Right lobe of liver (tissue), 6 donors: ENCODE results near the gene SLC39A1. TPM values are rescaled to one million over a fixed set of nuclear protein-coding genes. Genes with fewer than 3 reads are reported as not detected.

Experiments used
- ATAC-seq, 4 donors: fragments of 200-7000 bp; cut with Tn5 transposase; one replicate each; pipeline ENCODE4 v1.9.1; 2020; ENCODE audit warnings: mild to moderate bottlenecking in 4 of 4, moderate library complexity in 4 of 4
- DNase-seq, 3 donors: peaks; one replicate each; pipeline ENCODE4 v3.0.0-alpha.2; 2020
- H3K27ac ChIP-seq, 3 donors: fragments of 200-600 bp; one replicate each; pipeline ENCODE4 v1.8.0; 2022
- H3K27me3 ChIP-seq, 2 donors: fragments of 200-600 bp; one replicate each; pipeline ENCODE4 v1.8.0; 2022
- H3K36me3 ChIP-seq, 4 donors: fragments of 200-600 bp; sonication (generic) in 1 of 4; one replicate each; pipeline versions ENCODE4 v1.5.1 to v1.8.0; 2017 to 2022; ENCODE audit warnings: control low read depth in 1 of 4
- H3K4me1 ChIP-seq, 4 donors: fragments of 200-600 bp; sonication (generic) in 1 of 4; one replicate each; pipeline versions ENCODE4 v1.5.1 to v1.8.0; 2017 to 2022; ENCODE audit warnings: control low read depth in 1 of 4
- H3K4me3 ChIP-seq, 3 donors: fragments of 200-600 bp; one replicate each; pipeline ENCODE4 v1.8.0; 2022
- H3K9me3 ChIP-seq, 4 donors: fragments of 200-600 bp; sonication (generic) in 1 of 4; one replicate each; pipeline versions ENCODE4 v1.5.1 to v1.8.0; 2017 to 2022; ENCODE audit warnings: control low read depth in 1 of 4
- POLR2A ChIP-seq: fragments of 450-650 bp; IDR thresholded peaks from one replicate; pipeline ENCODE4 v1.6.1; 2017; ENCODE audit warnings: antibody characterized with exemption, mild to moderate bottlenecking
- WGBS: methylation state at CpG from one replicate; pipeline ENCODE4 v1.1.6; 2018; ENCODE audit warnings: low coverage, low lambda C conversion rate; ENCODE audit not compliant: insufficient coverage; ENCODE audit errors: missing lambda C conversion rate; 5-methylcytosine and 5-hydroxymethylcytosine counted together
- intact Hi-C, 2 donors: fragments of 100-400 bp; cut with DNase I; formaldehyde crosslinking; loops; one replicate each; pipeline versions ENCODE4 v1.11.2 to v1.14.1; 2022
- total RNA-seq, 6 experiments: library from RNA; depleted of rRNA in 2 of 6; stranded (reverse); fragments of >200 nt in 2 of 6; fragmentation: NEBNext Ultra II Directional in 3 of 6; extraction: Animal tissue kit (Norgen Biotek cat#: 25700) in 3 of 6; gene quantifications; one replicate each; pipeline versions ENCODE4 v1.1.0 to v1.2.4, GENCODE V29; 2016 to 2023
- TF ChIP-seq, protein P1 (sequence below), 4 donors: fragments of 200-600 bp in 3 of 4; fragments of 450-650 bp in 1 of 4; IDR thresholded peaks; one replicate each; pipeline versions ENCODE4 v1.5.1 to v1.8.0; 2016 to 2022; ENCODE audit warnings: antibody characterized with exemption in 4 of 4, mild to moderate bottlenecking in 2 of 4
- donor health status: DM: no; HTN: yes; CAD: no.
- donor health status: DM: no; HTN: no; CAD: no.
- donor health status: DM: no; HTN: no; CAD: no.
- donor health status: DM: no; HTN: yes; CAD: no.
- donor health status: DM: no; HTN: yes; CAD: no.

The SLC39A1 gene
- total RNA-seq, 6 experiments from 2014 or later, result 33.0 to 63.6 (median 47.7) TPM

DNA sequence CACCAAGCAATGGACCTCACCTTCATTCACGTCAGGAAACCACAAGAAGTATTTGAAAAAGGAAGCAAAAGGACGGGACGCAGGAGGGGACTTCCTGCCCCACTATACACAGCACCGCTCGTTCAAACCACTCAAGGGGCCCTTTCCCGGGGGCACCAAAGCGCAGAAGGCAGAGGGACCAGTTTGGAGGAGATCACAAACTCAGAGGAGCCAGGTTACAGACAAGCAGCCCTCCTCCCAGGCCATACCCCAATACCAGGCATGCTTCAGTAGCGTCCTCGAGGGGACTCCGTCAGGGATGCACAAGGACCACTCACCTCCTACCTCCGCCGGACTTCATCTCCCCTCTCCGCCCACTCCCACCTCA is 5.6 kb downstream of the SLC39A1 start:
- peaks cover 0 to 13% (median 5%) of the 10 kb centered on the region in 4 donors for H3K36me3 ChIP-seq
- no peak for ATAC-seq

DNA sequence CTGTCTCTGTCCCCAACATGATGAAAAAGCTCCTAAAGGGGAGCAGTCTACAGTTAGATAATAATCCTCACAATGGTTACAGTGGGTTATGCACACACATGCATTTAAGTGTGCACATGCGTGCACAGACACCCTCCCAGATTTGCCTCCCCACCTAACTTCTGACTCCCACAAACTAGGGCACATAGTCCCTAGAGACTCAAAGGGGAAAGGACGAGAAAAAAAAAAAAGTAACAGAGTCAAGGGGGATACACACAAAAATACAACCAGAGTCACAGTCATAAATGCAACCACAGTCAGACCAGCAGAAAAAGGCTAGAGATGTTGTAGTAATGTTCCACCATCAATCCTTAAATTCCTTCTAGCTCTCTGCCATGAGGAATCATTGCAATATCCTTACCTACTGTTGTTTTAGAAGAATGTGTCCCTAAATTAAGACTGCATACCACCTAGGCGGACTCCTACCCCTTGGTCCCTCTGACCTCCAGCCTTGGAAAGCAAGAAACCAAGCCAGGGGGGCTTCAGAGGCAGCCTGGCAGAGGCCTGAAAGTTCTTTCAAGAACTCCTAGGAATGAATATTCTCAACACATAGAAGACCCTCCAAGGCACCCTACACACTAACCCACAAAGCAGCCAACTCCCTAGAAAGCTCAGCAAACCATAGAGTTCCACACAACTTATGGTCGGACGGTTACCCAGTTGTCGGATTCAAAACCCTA is 6.2 kb downstream of the SLC39A1 start:
- Histone ChIP-seq H3K4me3 (peak overlapping the region; percentile 77 to 99 (median 92)), H3K27ac (peak overlapping the region; percentile 75 to 92 (median 89)), H3K9me3 (no peaks in the 10 kb centered on the region), H3K27me3 (no peaks in the 10 kb centered on the region), H3K36me3 (peaks cover 0 to 19% (median 6%) of the 10 kb centered on the region in 4 donors), H3K4me1 (peaks cover 0 to 52% (median 20%) of the 10 kb centered on the region in 4 donors)
- intact Hi-C loops, result no loop called here
- 26% methylated on average over 6 of the region's 6 CpGs for WGBS
- TF ChIP-seq POLR2A, result no peak
- TF ChIP-seq, protein P1, sequence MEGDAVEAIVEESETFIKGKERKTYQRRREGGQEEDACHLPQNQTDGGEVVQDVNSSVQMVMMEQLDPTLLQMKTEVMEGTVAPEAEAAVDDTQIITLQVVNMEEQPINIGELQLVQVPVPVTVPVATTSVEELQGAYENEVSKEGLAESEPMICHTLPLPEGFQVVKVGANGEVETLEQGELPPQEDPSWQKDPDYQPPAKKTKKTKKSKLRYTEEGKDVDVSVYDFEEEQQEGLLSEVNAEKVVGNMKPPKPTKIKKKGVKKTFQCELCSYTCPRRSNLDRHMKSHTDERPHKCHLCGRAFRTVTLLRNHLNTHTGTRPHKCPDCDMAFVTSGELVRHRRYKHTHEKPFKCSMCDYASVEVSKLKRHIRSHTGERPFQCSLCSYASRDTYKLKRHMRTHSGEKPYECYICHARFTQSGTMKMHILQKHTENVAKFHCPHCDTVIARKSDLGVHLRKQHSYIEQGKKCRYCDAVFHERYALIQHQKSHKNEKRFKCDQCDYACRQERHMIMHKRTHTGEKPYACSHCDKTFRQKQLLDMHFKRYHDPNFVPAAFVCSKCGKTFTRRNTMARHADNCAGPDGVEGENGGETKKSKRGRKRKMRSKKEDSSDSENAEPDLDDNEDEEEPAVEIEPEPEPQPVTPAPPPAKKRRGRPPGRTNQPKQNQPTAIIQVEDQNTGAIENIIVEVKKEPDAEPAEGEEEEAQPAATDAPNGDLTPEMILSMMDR (IDR thresholded peaks at IDR 0.05), result no peak
- DNase-seq (no peak), ATAC-seq (no peak)

More for the DNA sequence above, 5.6 kb downstream of the SLC39A1 start:
- DNase-seq, result no peak
- H3K4me1 ChIP-seq, result peaks cover 0 to 58% (median 23%) of the 10 kb centered on the region in 4 donors
- 0% methylated on average over 10 of the region's 13 CpGs for WGBS
- peak overlapping the region; percentile 75 to 92 (median 89) for H3K27ac ChIP-seq
- TF ChIP-seq, protein P1 (IDR thresholded peaks at IDR 0.05), result no peak
- TF ChIP-seq POLR2A, result no peak
- H3K27me3 ChIP-seq, result no peaks in the 10 kb centered on the region
- intact Hi-C loops, result no loop called here
- H3K9me3 ChIP-seq, result no peaks in the 10 kb centered on the region
- H3K4me3 ChIP-seq, result peak overlapping the region; percentile 77 to 99 (median 92)

DNA sequence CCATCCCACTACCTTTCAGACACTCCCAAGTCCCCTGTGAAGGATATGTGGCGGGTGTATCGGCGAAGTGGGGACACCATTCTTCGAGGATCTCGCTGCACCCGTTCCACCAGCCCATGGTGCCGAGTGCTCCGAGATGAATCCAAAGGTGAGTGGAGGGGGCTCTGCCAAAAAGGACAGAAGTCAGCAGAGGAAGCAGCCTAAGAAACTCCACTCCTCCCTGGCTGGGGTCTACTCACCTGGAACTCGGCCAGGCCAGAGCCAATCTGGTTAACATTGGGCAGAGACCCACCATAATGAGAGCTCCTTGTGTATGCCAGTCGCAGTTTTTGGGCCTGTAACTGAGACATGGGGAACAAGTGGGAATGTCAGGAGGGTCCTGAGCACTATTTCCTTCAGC is 8.5 kb downstream of the SLC39A1 start:
- 90% methylated on average over 2 of the region's 10 CpGs for WGBS
- intact Hi-C loops, result no loop called here
- peaks cover 0 to 46% (median 20%) of the 10 kb centered on the region in 4 donors for H3K4me1 ChIP-seq
- no peak for TF ChIP-seq POLR2A
- TF ChIP-seq, protein P1 (IDR thresholded peaks at IDR 0.05), result no peak
- no peak for DNase-seq
- no peaks in the 10 kb centered on the region for H3K27me3 ChIP-seq
- H3K36me3 ChIP-seq, result peaks cover 0 to 37% (median 14%) of the 10 kb centered on the region in 4 donors
- no peak overlapping the region for H3K4me3 ChIP-seq
- no peak for ATAC-seq
- peak overlapping the region in 2 of 3 donors; percentile 77 to 90 for H3K27ac ChIP-seq
- H3K9me3 ChIP-seq, result no peaks in the 10 kb centered on the region

DNA sequence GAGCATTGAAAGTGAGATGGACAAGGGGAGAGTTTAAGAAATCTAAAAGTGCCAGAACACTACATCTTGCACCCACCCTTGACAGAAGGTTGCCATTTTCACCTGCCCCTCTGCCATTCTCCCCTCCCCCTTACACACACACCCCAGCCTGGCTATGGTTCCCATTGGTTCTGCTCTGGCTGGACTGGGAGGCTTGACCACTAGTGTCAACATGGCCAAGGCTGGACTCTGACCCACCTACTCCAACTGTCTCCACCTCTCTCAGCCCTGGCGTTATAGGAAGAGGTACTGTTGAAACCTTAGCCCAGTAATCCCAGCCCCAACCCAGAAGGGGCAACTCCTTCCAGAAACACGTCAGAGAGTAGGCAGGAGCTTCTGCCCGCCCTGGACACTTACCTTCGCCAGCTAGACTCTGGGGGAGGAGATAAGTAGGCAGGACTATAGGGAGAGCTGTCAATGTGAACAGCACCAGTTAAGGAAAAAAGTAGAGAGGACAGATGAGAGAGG is 9.4 kb downstream of the SLC39A1 start:
- TF ChIP-seq, protein P1 (IDR thresholded peaks at IDR 0.05), result no peak
- peak; percentile 25 for TF ChIP-seq POLR2A
- Histone ChIP-seq H3K4me3 (no peak overlapping the region), H3K36me3 (peaks cover 0 to 37% (median 16%) of the 10 kb centered on the region in 4 donors), H3K4me1 (peaks cover 0 to 44% (median 18%) of the 10 kb centered on the region in 4 donors), H3K9me3 (no peaks in the 10 kb centered on the region), H3K27me3 (no peaks in the 10 kb centered on the region), H3K27ac (peak overlapping the region; percentile 51 to 90 (median 77))
- peak; percentile 68 to 95 (median 92) for DNase-seq
- ATAC-seq, result peak; percentile 70 to 86 (median 82)
- 18% methylated on average over 4 of the region's 4 CpGs for WGBS
- intact Hi-C loops, result no loop called here
